Cardiac muscle cell (in vitro differentiated cells and primary cell): ENCODE results near the gene SGMS1. TPM values are rescaled to one million over a fixed set of nuclear protein-coding genes. Genes with fewer than 3 reads are reported as not detected.
"Not testable (repeated sequence)": the region's sequence is repeated elsewhere in the genome, so short reads cannot be mapped to it uniquely, and the experiment has no call there.

Source experiments
- DNase-seq, 2 donors: peaks; one replicate each; pipeline versions ENCODE4 v3.0.0 to v3.0.0-alpha.2; 2010 to 2017; ENCODE audit warnings: low read depth in 1 of 2, low spot score in 1 of 2
- H3K27ac ChIP-seq: fragments of 200-600 bp; sonication (generic); 2 replicates; pipeline ENCODE4 v1.5.1; 2016
- H3K27me3 ChIP-seq: fragments of 200-600 bp; sonication (generic); 2 replicates; pipeline ENCODE4 v1.6.0; 2016; ENCODE audit warnings: control low read depth
- H3K36me3 ChIP-seq: fragments of 200-600 bp; sonication (generic); 2 replicates; pipeline ENCODE4 v1.5.1; 2016; ENCODE audit warnings: control low read depth
- H3K4me1 ChIP-seq: fragments of 200-600 bp; sonication (generic); 2 replicates; pipeline ENCODE4 v1.8.1; 2017; ENCODE audit warnings: low read depth, mild to moderate bottlenecking, mixed run types
- H3K4me3 ChIP-seq: fragments of 200-600 bp; sonication (generic); 2 replicates; pipeline ENCODE4 v1.5.1; 2016; ENCODE audit warnings: mild to moderate bottlenecking
- H3K9me3 ChIP-seq: fragments of 200-600 bp; sonication (generic); 2 replicates; pipeline ENCODE4 v1.5.1; 2017; ENCODE audit warnings: low read depth, mild to moderate bottlenecking, control low read depth
- polyA plus RNA-seq: library from polyadenylated mRNA; unstranded; fragments of >200 nt; fragmentation: Nextera tagmentation; extraction: Ambion mirVana; gene quantifications from 2 replicates; pipeline ENCODE4 v1.2.1, GENCODE V29; 2016
- total RNA-seq: library from RNA; depleted of rRNA; stranded (reverse); fragments of >200 nt; gene quantifications from 2 replicates; pipeline ENCODE4 v1.2.3, GENCODE V29; 2016
- TF ChIP-seq, protein P1 (sequence below): IDR thresholded peaks from 2 replicates; pipeline ENCODE4 v1.5.1; 2012; ENCODE audit warnings: low read depth, mild to moderate bottlenecking, low read length

Gene SGMS1
- total and polyA plus RNA-seq, 2 experiments from 2014 or later, result 12.1 to 41.6 TPM

DNA sequence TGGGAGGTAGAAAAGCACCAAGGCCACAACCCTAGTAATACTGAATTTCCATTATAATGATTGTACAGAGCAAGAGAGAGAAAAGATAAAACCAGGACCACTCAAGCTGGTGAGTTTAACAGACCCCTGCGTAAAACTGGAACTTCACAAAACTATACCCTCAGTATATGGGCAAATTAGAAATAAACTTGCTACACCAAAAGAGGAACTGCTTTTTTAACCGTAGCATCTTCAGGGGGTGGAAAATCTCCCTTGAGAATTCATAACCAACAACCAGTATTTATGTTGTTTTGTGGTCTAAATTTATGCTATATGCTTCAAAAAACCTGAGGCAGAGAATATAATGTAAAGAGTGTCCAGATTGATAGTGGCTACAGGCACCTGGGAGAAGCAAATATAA is 171.2 kb downstream of the SGMS1 start:
- DNase-seq, result no peak
- TF ChIP-seq, protein P1, sequence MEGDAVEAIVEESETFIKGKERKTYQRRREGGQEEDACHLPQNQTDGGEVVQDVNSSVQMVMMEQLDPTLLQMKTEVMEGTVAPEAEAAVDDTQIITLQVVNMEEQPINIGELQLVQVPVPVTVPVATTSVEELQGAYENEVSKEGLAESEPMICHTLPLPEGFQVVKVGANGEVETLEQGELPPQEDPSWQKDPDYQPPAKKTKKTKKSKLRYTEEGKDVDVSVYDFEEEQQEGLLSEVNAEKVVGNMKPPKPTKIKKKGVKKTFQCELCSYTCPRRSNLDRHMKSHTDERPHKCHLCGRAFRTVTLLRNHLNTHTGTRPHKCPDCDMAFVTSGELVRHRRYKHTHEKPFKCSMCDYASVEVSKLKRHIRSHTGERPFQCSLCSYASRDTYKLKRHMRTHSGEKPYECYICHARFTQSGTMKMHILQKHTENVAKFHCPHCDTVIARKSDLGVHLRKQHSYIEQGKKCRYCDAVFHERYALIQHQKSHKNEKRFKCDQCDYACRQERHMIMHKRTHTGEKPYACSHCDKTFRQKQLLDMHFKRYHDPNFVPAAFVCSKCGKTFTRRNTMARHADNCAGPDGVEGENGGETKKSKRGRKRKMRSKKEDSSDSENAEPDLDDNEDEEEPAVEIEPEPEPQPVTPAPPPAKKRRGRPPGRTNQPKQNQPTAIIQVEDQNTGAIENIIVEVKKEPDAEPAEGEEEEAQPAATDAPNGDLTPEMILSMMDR, result no peak
- Histone ChIP-seq H3K27me3 (no peaks in the 10 kb centered on the region), H3K27ac (no peak overlapping the region), H3K4me1 (peaks cover 7% of the 10 kb centered on the region), H3K9me3 (no peaks in the 10 kb centered on the region), H3K36me3 (no peaks in the 10 kb centered on the region), H3K4me3 (no peak overlapping the region)

DNA sequence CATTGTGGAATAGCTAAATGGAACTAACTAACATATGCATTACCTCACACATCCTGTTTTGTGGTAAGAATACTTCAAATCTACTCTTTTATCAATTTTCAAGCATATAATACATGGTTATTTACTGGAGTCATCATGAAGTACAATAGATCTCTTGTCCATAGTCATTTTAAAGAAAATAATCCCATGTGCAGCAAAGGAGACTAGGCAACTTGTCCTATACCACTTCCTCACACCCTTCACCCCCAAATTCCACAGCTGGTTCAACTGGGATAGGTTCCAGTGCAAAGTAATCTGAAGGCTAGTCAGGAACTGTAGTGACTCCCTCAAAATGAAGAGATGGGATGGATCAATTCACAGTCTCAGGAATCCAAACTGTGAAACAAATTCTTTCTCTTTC is 176.1 kb downstream of the SGMS1 start:
- no peaks in the 10 kb centered on the region for H3K36me3 ChIP-seq

GRCh38 chr10:50445777-50446176 is 178.0 kb downstream of the SGMS1 start:
- DNase-seq, H3K27ac ChIP-seq, H3K27me3 ChIP-seq, H3K4me3 ChIP-seq, H3K4me1 ChIP-seq, H3K36me3 ChIP-seq, H3K9me3 ChIP-seq: not testable (repeated sequence)

More for the DNA sequence above, 176.1 kb downstream of the SGMS1 start:
- no peaks in the 10 kb centered on the region for H3K27me3 ChIP-seq
- no peak overlapping the region for H3K4me3 ChIP-seq
- TF ChIP-seq, protein P1, result no peak
- H3K4me1 ChIP-seq, result no peaks in the 10 kb centered on the region
- H3K27ac ChIP-seq, result no peak overlapping the region
- no peaks in the 10 kb centered on the region for H3K9me3 ChIP-seq
- peak in 1 of 2 donors; percentile 35 for DNase-seq

DNA sequence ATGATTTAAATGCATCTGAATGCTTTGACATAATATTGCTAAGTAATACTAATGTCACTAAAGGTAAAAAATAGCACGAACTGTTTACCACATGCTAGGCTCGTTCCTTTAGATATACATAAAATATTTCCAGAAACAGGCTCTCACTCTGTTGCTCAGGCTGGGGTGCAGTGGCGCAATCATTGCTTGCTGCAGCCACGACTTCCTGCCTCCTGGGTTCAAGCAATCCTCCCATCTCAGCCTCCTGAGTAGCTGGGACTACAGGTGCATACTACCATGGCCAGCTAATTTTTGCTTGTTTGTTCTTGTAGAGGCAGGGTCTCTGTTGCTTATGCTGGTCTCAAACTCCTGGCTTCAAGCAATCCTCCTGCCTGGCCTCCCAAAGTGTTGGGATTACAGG is 183.3 kb downstream of the SGMS1 start:
- Histone ChIP-seq H3K4me1 (no peaks in the 10 kb centered on the region), H3K9me3 (no peaks in the 10 kb centered on the region), H3K36me3 (no peaks in the 10 kb centered on the region), H3K4me3 (no peak overlapping the region), H3K27me3 (no peaks in the 10 kb centered on the region), H3K27ac (no peak overlapping the region)
- TF ChIP-seq, protein P1, result no peak
- DNase-seq, result no peak

DNA sequence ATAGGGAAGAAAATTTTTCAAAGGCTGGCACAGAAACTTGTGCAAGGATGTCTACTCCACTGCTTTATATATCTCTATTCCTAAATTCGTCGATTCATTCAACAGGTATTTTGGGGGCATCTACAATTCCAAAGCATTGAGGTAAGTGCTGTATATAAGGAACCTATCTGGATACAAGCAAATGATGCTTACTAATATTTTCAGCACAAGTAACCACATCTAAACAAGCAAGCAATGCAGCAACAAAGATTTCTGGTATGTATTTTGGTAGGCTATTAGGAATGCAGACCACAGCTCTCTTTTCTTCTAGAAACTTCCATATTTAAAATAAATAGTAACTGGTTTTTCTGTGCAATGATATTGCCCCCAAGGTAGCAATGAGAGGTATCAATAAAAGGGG is 183.9 kb downstream of the SGMS1 start:
- no peaks in the 10 kb centered on the region for H3K36me3 ChIP-seq
- H3K9me3 ChIP-seq, result no peaks in the 10 kb centered on the region
- no peaks in the 10 kb centered on the region for H3K4me1 ChIP-seq
- no peaks in the 10 kb centered on the region for H3K27me3 ChIP-seq
- TF ChIP-seq, protein P1, result no peak
- no peak for DNase-seq
- H3K27ac ChIP-seq, result no peak overlapping the region
- H3K4me3 ChIP-seq, result no peak overlapping the region

DNA sequence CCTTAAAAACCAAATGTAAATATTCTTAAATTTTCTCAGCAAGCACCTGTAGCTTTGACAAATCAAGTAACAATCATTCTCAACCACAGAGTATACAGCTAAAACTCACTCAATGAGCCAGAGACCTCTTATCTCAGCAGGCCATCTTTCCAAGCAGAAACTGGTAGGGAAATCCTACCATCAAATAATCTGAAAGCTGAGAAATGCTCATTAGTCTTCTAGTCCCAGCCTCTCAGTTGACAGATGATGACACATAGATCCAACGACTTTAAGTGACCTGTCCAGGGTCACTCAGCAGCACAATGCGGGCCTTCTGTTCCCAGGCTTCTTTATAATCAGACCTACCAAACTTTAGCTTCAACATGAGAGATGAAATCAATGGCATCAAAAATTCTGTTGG is 184.6 kb downstream of the SGMS1 start:
- no peaks in the 10 kb centered on the region for H3K9me3 ChIP-seq
- TF ChIP-seq, protein P1, result no peak

More for the DNA sequence above, 184.6 kb downstream of the SGMS1 start:
- H3K27ac ChIP-seq, result no peak overlapping the region
- H3K36me3 ChIP-seq, result no peaks in the 10 kb centered on the region
- no peak for DNase-seq
- no peaks in the 10 kb centered on the region for H3K4me1 ChIP-seq
- H3K27me3 ChIP-seq, result no peaks in the 10 kb centered on the region
- H3K4me3 ChIP-seq, result no peak overlapping the region
